G401.6 (cell line): ENCODE data around the gene PYY.
"Not testable (repeated sequence)": the region's sequence is repeated elsewhere in the genome, so short reads cannot be mapped to it uniquely, and the experiment has no call there.

Experiments
- FAIRE-seq: peaks from 2 replicates; lab custom pipeline; 2012; peaks lifted over from hg19 to GRCh38; lab: Jason Lieb, UNC

PYY gene

DNA sequence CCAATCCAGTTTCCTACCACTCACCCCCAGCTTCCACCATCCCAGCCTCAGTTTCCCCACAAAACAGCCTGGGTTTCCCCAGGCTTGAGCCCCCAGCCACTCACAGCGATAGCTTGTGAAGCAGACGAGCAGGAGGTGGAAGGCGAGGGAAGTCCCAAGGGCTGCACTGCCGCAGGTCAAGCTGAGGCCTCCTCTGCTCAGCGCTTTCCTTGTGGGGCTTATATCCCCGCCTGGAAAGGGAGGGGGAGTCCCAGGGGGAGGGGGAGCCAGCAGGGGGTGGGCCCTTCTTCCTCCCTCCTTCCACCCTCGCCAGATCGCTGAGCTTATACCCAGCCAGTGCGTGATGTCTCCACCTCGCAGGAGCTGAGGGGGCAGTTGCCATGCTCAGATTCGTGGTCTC, at the start of gene PYY:
Gene PYY (minus strand): TSS at position 195 of the 400 bp plus-strand sequence. CDS start 457 bp downstream, outside the sequence.
- no peak for FAIRE-seq

- no peak for FAIRE-seq
These were observed 48.6 kb upstream of the PYY start for GRCh38 chr17:44002141-44002848.

GRCh38 chr17:44001461-44001920, 47.8 kb upstream of the PYY start:
- FAIRE-seq = no peak

DNA sequence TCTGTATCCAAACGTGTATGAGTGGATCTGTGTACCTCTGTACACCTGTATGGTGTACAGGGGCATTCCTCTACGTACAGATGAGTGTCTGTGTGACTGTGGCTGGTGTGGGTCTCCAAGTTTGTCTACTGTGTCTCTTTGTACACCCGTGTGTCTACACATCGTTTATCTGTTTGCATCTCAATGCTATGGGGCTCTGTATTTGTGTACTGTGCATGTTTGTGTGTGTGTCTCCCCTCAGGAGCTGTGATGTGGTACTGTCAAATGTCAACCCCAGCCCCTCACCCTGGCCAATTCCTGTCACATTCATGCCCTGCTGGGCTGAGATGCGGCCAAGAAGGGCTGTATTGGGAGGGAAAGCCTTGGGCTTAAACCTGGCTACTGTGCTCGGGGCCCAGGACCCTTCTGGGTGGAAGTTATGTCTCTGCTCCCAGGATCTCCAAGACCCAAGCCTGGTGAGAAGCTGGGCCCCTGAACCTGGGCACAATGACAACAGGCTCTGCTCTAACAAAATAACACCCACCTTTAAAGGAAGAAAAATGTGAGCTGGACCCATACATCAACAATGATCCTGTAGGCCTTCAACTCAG, 47.2 kb upstream of the PYY start:
- FAIRE-seq = no peak

- no peak for FAIRE-seq
These were observed 46.6 kb upstream of the PYY start for GRCh38 chr17:44000141-44000860.

GRCh38 chr17:43999024-43999423, 45.3 kb upstream of the PYY start:
- no peak for FAIRE-seq

- FAIRE-seq = no peak
These were observed 44.8 kb upstream of the PYY start for GRCh38 chr17:43998552-43998951.

DNA sequence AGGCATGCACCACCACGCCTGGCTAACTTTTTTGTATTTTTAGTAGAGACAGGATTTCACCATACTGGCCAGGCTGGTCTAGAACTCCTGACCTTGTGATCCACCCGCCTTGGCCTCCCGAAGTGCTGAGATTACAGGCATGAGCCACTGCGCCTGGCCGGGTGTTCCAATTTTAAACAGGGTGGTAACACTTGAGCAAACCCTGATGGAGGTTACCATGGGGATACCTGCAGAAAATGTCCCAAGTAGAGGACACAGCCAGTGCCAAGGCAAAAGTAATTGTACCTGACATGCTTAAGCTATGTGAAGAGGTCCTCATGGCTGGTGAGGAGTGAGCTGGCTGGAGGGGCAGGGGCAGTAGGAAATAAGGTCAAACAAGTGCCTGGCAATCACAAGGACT, 43.4 kb upstream of the PYY start:
- not testable (repeated sequence) for FAIRE-seq

DNA sequence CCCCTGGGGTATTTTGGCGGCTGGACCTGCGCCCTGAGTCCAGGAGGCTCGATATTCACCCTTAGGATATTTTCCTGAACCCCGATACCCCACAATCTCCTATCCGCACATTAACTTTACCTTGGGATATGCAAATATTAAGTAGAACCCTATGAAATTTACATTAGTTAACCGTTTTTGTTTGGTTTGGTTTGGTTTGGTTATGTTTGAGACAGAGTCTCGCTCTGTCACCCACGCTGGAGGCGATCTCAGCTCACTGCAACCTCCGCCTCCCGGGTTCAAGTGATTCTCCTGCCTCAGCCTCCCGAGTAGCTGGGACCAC, 41.4 kb upstream of the PYY start:
- no peak for FAIRE-seq

GRCh38 chr17:43994272-43995149, 40.8 kb upstream of the PYY start:
- FAIRE-seq = no peak

DNA sequence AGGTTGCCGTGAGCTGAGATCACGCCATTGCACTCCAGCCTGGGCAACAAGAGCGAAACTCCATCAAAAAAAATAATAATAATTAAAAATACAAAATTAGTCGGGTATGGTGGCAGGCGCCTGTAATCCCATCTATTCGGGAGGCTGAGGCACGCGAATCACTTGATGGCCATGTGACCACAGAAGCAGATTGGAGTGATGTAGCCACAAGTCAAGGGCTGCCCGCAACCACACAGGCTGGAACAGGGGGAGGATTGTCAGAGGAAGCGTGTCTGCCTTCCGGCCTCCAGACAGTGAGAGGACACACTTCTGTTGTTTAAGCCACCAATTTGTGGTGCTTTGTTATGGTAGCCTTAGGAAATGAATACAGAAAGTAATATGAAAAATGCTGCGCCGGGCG, 38.9 kb upstream of the PYY start:
- FAIRE-seq = no peak

DNA sequence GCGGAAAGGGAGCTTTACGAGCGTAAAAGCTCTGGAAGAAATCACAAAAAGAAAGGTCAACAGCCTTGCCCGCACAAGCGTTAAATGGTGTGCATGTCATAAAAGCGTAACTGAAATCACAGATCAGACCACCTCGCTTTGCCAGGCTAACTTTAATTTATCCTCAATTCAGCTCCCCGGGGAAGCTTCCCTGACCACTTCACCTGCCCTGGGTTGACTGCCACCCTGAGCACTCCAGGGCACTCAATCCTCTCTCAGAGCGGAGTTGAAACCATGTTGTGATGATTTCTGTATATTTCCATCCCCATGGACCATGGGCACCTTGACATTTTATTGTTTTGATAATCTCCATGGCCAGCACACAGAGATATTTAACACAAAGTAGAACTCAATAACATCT, 34.6 kb upstream of the PYY start:
- no peak for FAIRE-seq

DNA sequence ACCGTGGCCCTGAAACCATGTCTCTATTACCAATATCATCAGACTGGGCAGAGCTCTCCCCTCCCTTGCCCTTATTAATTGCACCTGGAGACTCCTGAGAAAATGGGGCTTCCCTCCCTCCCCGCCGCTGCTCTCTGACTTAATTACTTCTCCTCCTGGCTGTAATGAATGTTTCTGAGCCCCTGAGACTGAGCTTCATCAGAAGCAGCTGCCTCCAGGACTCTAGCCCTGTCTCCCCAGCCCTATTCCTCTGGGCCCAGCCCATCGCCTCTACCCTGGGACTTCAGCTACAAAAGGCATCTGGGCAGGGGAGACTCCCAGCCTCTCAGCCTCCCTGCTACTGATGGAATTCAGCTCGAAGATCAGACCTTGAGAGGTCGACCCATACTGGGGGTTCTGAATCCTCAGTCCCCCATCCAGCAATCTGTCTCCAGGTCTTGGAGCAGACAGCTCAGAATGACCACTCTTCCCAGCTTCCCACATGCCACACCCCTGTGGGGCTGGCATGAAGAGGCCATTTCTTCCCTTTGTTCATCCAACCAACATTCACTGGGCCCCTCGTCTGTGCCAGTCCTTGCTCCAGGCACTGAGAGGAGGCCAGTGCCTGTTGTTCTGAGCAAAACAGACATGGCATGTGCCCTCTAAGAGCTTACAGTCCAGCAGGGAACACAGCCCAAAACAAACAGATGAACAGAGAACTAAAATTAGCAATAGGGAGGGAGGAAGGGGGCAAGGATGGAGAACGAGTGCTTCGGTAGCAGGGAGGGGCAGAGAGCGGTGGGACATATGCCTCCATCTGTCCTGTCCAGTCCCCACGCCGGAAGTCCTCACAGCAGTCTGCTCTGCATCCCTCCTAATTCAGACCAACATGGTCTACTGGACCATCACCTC, 33.6 kb upstream of the PYY start:
- no peak for FAIRE-seq

GRCh38 chr17:43986225-43986981, 32.7 kb upstream of the PYY start:
- FAIRE-seq = no peak

DNA sequence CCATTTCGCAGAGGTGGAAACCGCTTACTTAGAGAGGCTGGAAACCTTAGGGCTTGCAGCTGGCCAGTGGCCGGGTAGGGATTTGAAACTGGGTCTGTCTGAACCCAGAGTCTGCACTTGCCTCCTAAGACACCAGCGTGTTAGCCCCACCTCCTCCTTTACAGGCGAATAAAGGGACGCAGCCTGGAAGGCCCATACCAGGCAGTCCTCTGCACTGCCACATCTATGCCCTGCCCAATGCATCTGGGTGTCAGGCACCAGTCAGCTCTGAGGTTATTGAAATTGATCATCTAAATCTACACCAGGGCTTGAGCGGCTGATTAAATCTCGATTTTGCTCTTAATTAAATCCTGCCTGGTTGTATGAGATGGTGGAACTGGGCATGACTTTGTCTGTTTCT, 30.8 kb upstream of the PYY start:
- FAIRE-seq = no peak

DNA sequence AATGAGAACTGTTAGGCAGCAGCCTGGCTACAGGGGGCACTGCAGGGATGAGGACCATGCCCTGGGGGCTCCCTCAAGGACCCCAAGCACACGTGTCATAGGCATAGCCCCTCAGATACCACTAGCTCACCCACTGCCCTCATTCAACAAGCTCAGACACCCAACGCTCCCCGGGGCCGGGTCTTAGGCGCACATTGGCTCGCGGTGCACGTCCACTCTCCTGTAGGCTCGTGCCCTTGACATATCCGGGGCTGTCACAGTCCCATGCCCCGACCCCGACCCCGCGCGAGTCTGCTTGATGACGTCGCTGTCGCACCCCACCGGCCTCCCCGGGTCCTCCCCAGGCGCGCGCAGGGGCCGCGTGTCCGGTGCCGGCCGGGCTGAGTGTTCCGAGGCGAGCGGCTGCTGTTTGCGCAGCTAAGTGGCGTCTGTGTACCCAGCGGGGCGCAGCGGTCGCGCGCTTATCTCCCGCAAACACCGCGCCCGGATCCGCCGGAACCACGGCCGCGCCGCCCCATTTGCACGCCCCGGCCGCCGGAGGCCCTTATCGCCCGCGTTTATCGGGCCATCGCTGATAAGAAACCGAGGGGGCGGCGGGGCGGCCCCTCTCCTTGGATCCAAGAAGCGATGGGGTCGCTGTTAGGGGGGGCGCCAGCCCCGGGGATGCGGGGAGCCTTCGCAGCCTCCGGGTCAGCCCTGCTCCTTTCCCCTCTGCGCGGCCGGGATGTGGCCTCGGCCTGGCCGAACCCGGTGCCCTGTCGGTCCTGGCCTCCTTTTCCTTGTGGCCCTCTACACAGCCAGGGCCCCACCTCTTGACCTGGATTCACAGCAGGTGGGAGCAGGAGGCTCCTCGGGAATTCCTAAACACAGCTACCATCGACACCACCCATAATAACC, 30.0 kb upstream of the PYY start:
- FAIRE-seq = no peak

DNA sequence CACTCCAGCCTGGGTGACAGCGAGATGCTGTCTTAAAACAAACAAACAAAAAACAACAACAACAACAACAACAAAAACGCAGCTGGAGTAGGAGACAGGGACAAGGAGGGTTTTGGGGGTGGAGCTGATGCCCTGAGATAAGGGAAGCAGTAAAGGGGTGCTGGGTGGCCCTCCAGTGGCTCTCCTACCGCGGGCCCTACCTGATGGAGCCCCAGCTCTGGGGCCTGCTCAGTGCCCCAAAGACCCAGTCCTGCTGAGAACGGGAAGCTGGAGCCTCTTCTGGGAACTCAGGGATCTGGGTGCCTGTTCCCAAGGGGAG, 29.4 kb upstream of the PYY start:
- FAIRE-seq = no peak

DNA sequence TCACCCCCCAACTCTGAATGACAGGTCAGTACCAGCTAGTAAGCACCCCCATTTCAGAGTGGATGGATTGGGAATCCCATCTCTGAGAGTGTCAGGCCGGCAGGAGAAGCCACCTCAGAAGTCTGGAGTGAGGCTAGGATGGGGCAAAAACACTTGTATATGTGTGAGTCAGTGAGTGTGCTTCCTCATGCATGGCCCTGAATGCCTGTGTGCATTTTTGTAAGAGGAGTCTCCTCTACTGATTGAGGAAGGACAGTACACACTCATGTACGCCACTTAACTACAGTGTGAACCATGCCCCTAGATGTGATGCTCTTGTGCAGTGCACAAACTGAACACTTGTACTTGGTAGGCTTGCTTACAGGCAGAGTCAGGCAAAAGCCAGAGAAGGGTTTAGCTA, 28.4 kb upstream of the PYY start:
- no peak for FAIRE-seq

DNA sequence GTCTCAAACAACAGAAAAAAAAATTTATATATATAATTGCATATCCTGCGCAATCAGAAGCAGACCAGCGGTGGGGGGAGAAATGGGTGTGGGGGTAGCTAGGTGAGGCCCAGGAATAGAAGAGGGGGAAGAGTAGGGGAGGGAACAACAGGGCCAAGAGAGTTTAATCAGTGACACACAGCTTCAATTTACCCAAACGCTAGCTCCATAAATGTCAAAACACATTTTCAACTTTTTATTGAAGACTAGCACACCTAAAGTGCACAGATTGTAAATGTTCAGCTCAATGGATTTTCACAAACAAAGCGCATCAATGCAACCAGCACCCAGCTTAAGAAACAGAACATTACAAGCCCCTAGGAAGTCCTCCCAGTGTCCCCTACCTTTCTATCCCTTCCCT, 25.9 kb upstream of the PYY start:
- no peak for FAIRE-seq

DNA sequence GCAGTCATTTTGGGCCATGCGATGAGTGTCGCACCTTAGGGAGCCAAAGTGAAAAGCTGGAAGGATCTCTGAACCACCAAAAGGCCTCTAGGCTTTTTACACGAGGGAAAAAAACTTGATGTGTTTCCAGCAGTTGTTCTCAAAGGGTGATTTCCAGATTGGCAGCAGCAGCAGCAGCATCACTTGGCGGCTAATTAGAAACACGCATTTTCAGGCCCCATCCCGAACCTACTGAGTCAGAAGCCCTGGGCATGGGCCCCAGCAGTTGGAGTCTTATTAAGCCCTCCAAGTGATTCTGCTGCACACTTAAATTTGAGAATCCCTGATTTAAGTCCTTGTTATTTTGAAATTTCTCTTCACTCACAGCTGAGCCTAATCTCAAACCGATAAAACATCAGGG, 25.3 kb upstream of the PYY start:
- FAIRE-seq = no peak
